GM18517 (cell line): ENCODE data around the gene FBH1.
A peak's percentile ranks its signal among the peaks of the same experiment; 100 is the strongest.

Source experiments
- ATAC-seq: cut with Tn5 transposase; IDR thresholded peaks from one replicate; pipeline ENCODE4 v1.9.1; 2021; ENCODE audit warnings: mild to moderate bottlenecking, moderate library complexity; ENCODE audit not compliant: unreplicated experiment

Gene FBH1

GRCh38 chr10:5975641-5976473 is 85.8 kb downstream of the FBH1 start:
- peak; percentile 73 for ATAC-seq

DNA sequence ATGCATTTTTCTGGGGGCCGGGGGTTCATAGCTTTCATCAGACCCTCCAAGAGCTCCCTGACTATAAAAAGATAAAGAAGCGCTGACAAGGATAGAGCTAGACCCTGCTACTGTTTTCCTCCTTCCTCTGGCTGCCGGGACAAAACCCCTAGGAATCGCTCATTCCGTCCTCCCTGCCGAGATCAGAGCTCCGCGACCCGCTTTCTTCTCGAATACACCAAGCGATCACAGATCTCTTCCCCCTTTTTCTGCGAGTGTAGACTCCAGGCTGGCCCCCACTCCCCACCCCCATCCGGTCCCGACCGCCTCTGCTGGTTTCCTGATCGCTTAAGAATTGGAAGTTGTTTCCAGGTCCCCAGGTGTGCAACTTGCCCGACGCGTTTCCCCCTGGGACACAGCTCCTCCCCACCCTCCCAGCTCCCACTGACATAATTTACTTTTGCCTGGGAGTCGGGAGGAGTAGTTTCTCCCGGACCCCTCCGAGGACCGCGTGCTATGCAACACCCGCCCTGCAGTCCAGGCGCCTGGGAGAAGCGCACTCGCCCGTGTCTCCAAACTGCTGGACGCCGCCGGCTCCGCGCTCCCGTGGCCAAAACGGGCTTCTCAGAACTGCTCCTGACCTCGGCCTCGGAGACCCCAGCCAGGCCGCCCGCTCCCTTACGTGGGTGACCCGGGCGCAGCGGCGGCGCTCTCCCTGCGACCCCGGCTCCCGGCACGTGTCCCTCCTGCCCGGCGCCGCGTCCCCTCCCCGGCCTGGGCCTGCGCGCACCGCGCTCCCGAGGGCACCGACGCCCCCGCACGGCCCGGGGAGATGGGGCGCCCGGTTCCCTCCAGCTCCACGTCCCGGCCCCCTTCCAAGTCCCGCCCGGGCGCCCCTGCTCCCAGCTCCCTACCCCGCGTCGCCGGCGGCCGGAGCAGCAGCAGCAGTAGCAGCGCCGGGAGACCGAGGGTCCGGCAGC is 86.7 kb downstream of the FBH1 start:
- ATAC-seq = peak; percentile 0

- peak; percentile 53 for ATAC-seq
Measured at GRCh38 chr10:5977471-5978229, 87.6 kb downstream of the FBH1 start, which contains the start of gene IL15RA. Gene IL15RA (minus strand): TSS chr10:5977543. CDS start chr10:5977492, 51 bp downstream.

GRCh38 chr10:5978230-5978489 is 88.1 kb downstream of the FBH1 start:
- no peak for ATAC-seq

- no peak for ATAC-seq
Measured at GRCh38 chr10:5981529-5981928, 91.5 kb downstream of the FBH1 start.

- no peak for ATAC-seq
Measured at GRCh38 chr10:5983774-5984173, 93.7 kb downstream of the FBH1 start.

DNA sequence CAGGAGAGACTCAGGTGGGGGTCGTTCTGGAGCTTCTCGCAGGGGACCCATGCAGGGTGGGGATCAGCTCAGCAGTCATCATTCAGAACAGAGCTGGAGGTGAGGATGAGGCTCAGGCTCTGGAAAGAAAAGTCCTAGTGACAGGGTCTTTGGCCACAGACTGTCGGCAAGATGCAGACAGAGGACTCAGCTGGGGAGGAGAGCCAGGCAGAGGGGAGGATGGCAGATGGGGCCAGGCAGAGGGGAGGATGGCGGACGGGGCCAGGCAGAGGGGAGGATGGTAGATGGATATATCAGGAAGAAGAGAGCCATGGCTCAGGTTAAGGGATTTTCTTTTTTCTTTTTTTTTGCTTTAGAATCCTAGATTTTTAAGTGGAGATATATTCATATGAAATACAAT is 95.0 kb downstream of the FBH1 start:
- no peak for ATAC-seq
